ENCODE data around the gene ZNF302.

Gene ZNF302

DNA sequence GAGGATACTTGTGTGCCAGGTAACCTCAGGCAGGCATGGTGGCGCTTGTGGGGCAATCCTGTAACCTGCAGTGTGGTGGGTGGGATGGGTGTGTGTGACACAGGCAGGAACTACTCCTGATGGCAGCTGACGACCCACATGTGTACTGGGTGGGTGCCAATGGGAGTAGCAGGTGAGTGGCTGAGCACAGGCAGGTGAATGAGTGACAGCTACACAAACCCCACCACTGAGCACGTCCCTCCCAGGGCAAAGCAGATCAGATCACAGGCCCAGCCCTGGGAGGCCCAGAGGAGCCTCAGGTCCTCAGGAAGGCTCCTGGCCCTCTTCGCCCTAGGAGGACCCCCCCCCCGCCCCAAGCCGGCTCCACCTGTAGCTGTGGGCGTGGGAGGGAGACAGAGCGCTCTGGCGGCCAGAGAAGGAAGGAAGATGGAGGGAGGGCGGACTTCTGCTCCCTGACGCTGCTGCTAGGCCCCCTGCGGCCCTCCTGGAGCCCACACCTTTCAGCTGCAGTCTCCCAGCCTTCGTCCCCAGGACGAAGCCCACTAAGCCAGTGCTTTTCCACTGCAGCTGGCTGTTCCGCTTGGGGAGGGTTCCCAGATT is 55.2 kb downstream of the ZNF302 start:
- Histone ChIP-seq H3K4me1 (peaks cover 4 to 29% (median 19%) of the 10 kb centered on the region in 4 donors), H3K4me3 (peak overlapping the region; percentile 59 to 73), H3K36me3 (peaks cover 22 to 30% (median 27%) of the 10 kb centered on the region in 3 donors), H3K9me3 (peaks cover 0 to 17% (median 6%) of the 10 kb centered on the region in 3 donors), H3K27me3 (no peaks in the 10 kb centered on the region), H3K27ac (peak overlapping the region; percentile 88 to 94)
- intact Hi-C loops (cut with DNase I; ENCODE audit: low total_unique reads): loop anchor here (5.0 kb wide), 1 partner anchor 40 kb away; the partner anchor contains the start of gene ZNF599
- TF ChIP-seq, protein P1, sequence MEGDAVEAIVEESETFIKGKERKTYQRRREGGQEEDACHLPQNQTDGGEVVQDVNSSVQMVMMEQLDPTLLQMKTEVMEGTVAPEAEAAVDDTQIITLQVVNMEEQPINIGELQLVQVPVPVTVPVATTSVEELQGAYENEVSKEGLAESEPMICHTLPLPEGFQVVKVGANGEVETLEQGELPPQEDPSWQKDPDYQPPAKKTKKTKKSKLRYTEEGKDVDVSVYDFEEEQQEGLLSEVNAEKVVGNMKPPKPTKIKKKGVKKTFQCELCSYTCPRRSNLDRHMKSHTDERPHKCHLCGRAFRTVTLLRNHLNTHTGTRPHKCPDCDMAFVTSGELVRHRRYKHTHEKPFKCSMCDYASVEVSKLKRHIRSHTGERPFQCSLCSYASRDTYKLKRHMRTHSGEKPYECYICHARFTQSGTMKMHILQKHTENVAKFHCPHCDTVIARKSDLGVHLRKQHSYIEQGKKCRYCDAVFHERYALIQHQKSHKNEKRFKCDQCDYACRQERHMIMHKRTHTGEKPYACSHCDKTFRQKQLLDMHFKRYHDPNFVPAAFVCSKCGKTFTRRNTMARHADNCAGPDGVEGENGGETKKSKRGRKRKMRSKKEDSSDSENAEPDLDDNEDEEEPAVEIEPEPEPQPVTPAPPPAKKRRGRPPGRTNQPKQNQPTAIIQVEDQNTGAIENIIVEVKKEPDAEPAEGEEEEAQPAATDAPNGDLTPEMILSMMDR (IDR thresholded peaks at IDR 0.05): no peak
- DNase-seq: no peak

DNA sequence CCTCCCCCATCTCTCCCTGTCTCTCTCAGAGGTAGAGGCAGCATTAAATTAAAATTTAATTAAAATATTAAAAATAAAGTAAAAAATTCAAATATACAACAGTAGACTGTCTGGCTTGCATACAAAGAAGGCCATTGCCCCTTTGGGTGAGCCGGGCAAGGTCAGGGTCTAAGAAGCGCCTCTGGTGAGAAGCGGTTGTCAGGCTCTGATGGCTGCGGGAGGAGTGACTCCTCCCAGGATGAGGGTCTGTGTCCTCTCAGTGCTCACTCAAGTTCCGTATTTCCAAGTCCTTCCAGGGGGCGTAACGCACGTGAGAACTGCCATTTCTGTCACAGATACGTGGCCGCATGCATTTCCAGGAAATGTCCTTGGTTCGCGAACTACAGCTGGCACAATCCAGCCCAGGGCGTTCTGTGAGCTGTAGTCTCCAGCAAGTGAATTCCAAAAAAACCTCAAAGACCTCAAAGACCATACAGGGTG is 55.8 kb downstream of the ZNF302 start:
- DNase-seq: peak; percentile 61 to 80
- peaks cover 0 to 23% (median 10%) of the 10 kb centered on the region in 3 donors for H3K9me3 ChIP-seq
- no peaks in the 10 kb centered on the region for H3K27me3 ChIP-seq
- peak overlapping the region; percentile 88 to 94 for H3K27ac ChIP-seq
- peaks cover 4 to 29% (median 19%) of the 10 kb centered on the region in 4 donors for H3K4me1 ChIP-seq
- intact Hi-C loops (cut with DNase I; ENCODE audit: low total_unique reads): loop anchor here (5.0 kb wide), 1 partner anchor 39 kb away; the partner anchor contains the start of gene ZNF599
- peak overlapping the region; percentile 59 to 73 for H3K4me3 ChIP-seq
- TF ChIP-seq, protein P1 (IDR thresholded peaks at IDR 0.05): no peak
- peaks cover 28 to 36% (median 33%) of the 10 kb centered on the region in 3 donors for H3K36me3 ChIP-seq

DNA sequence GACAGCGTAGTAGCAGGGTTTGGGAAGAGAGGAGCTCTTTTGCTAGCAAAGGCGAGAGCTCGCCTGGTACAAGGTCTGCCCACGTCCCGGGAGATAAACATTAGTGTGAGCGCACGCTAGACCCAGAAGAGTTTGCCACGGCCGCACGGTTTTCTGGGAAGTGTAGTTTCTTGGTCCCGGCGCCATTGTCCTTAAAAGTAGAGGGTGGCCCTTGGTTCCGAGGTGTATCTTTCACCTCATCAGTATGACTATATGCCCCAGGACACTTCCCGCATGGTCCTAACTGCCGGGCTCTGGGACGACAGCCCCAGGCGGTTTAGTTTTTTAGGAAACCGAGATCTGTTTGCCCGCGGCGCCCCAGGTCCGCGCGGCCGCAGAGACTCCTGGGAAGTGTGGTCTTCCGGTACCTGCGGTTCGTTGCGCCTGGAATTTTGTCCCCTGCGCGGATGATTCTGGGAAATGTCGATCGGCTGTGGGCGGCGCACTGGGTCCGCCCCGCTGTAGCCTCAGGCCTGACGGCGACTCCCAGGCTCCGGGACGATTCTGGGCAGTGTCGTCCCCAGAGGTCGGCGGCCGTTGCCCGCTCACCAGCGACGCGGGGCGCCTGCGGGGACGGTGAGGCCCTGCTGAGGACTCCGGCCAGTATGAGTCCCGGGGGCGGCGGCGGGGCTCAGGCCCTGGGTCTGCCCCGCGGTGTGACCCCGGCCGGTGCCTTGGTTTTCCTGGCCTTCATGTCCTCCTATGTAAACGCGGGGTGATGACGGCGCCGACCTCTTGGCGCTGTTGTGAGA is 56.5 kb downstream of the ZNF302 start, which contains the start of gene ZNF181:
ZNF181 (plus strand) TSS at position 498 of the 791 bp plus-strand sequence. CDS start 795 bp downstream, outside the sequence.
- intact Hi-C loops (cut with DNase I; ENCODE audit: low total_unique reads): loop anchor here (5.0 kb wide), 1 partner anchor 38 kb away; the partner anchor contains the start of gene ZNF599
- H3K4me3 ChIP-seq: peak within 1 kb of the TSS; percentile 59 to 73
- peaks cover 4 to 29% (median 19%) of the 10 kb centered on the region in 4 donors for H3K4me1 ChIP-seq
- H3K36me3 ChIP-seq: peaks cover 35 to 43% (median 40%) of the 10 kb centered on the region in 3 donors
- TF ChIP-seq, protein P1 (IDR thresholded peaks at IDR 0.05): no peak
- peak within 1 kb of the TSS; percentile 88 to 94 for H3K27ac ChIP-seq
- H3K9me3 ChIP-seq: peaks cover 2 to 28% (median 12%) of the 10 kb centered on the region in 3 donors
- peak; percentile 85 to 93 for DNase-seq
- H3K27me3 ChIP-seq: no peaks in the 10 kb centered on the region

DNA sequence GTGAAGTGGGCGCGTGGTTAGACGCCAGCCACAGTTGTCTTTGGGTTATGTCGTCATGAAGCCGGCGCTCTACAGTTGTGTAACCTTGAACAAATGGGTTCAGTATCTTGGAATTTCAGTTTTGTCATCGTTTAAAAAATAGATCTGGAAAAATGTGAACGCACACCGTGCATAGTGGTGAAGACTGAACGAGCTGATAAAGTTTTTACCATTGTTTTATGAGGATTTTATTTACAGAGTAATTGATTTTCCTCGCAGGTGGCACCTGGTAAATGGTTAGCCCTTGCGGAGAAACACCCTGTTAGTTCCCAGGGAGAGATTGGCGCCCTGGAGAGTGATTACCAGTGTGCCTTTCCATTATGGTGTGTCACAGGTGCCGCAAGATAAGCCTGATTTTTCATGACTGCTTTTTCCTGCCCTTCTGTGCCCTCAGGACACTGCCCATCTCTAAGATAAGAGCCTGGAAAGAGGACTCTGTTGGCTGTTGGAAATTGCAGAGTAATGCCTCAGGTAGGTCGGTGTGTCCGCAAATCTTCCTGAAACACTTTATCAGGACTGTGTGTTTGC is 57.1 kb downstream of the ZNF302 start:
- H3K27me3 ChIP-seq: no peaks in the 10 kb centered on the region
- intact Hi-C loops (cut with DNase I; ENCODE audit: low total_unique reads): loop anchor here (5.0 kb wide), 1 partner anchor 38 kb away; the partner anchor contains the start of gene ZNF599
- TF ChIP-seq, protein P1 (IDR thresholded peaks at IDR 0.05): no peak

More for the DNA sequence above, 57.1 kb downstream of the ZNF302 start:
- DNase-seq: no peak
- H3K9me3 ChIP-seq: peaks cover 2 to 35% (median 17%) of the 10 kb centered on the region in 3 donors
- H3K4me3 ChIP-seq: peak overlapping the region; percentile 59 to 73
- H3K4me1 ChIP-seq: peaks cover 4 to 29% (median 19%) of the 10 kb centered on the region in 4 donors
- peak overlapping the region; percentile 88 to 94 for H3K27ac ChIP-seq
- peaks cover 41 to 50% (median 47%) of the 10 kb centered on the region in 3 donors for H3K36me3 ChIP-seq
